Vagina (tissue), 2 donors: ENCODE data around the gene OR2AT4.

ENCODE experiments used
- CTCF ChIP-seq, 3 experiments: fragments of 450-650 bp in 2 of 3; fragments of 200-600 bp in 1 of 3; sonication (generic) in 1 of 3; IDR thresholded peaks; one replicate each; pipeline ENCODE4 v1.5.1; 2017 to 2019; ENCODE audit warnings: antibody characterized with exemption in 3 of 3, mild to moderate bottlenecking in 2 of 3, moderate library complexity in 2 of 3
- POLR2A ChIP-seq, 2 donors: fragments of 450-650 bp; IDR thresholded peaks; one replicate each; pipeline ENCODE4 v1.6.1; 2017; ENCODE audit warnings: antibody characterized with exemption in 2 of 2, mild to moderate bottlenecking in 2 of 2, moderate library complexity in 2 of 2
- POLR2AphosphoS5 ChIP-seq, 2 donors: sonication (generic); formaldehyde crosslinking; IDR thresholded peaks; one replicate each; pipeline ENCODE4 v1.9.0; 2017; ENCODE audit warnings: antibody characterized with exemption in 2 of 2, mild to moderate bottlenecking in 2 of 2, low read depth in 1 of 2; ENCODE audit not compliant: insufficient read depth in 1 of 2

GRCh38 chr11:75107187-75107586 lies 10.5 kb upstream of the OR2AT4 start:
- no peak for TF ChIP-seq CTCF (IDR thresholded peaks at IDR 0.05)
- TF ChIP-seq POLR2A (IDR thresholded peaks at IDR 0.05), result no peak
- TF ChIP-seq POLR2AphosphoS5 (IDR thresholded peaks at IDR 0.05; ENCODE audit: insufficient read depth in 1 of 2, low read depth in 1 of 2), result no peak
